ENCODE data around the gene CIDEA.
"Not testable (repeated sequence)": the region's sequence is repeated elsewhere in the genome, so short reads cannot be mapped to it uniquely, and the experiment has no call there.

The CIDEA gene

GRCh38 chr18:12222041-12222440 lies 32.1 kb upstream of the CIDEA start:
- H3F3A ChIP-seq (ENCODE audit: insufficient read depth, low read length); H3K36me3 ChIP-seq (replicated peaks; ENCODE audit: insufficient read depth, low read length); H3K79me2 ChIP-seq (ENCODE audit: low read length); H2AFZ ChIP-seq (ENCODE audit: low read length); H3K4me3 ChIP-seq (ENCODE audit: low read length); H3K9ac ChIP-seq (ENCODE audit: low read length); H3K4me1 ChIP-seq (ENCODE audit: low read length); H4K20me1 ChIP-seq (ENCODE audit: insufficient read depth, low read length); DNase-seq; H3K9me3 ChIP-seq (replicated peaks; ENCODE audit: insufficient read depth, low read length); H3K4me2 ChIP-seq (ENCODE audit: low read depth, low read length); H3K9me2 ChIP-seq (replicated peaks; ENCODE audit: insufficient read depth, low read length); H3K27me3 ChIP-seq (replicated peaks; ENCODE audit: insufficient read depth, low read length): not testable (repeated sequence)
- peak overlapping the region; percentile 43; the same call in 1 of the 2 replicates for H3K27ac ChIP-seq (ENCODE audit: low read length)

DNA sequence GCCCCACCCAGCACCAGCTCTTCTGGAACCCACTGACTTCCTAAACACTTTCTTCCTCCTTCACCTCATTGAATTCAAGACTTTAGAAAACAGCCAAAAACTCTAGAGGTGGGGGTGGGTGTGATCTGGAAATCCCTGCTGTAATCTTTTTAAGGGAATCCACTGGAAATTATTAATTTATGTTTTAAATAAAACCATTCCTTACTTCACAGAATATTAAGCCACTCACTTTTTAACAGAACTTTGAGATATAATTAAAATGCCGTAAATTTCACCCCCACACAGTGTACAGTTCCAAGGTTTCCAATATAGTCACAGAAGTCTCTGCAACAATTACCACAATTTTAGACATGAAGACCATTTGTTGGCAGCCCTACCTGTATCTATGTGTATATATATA lies 30.8 kb upstream of the CIDEA start:
- not testable (repeated sequence) for H3K9ac ChIP-seq (ENCODE audit: low read length); H3F3A ChIP-seq (ENCODE audit: insufficient read depth, low read length); H3K9me2 ChIP-seq (replicated peaks; ENCODE audit: insufficient read depth, low read length)

DNA sequence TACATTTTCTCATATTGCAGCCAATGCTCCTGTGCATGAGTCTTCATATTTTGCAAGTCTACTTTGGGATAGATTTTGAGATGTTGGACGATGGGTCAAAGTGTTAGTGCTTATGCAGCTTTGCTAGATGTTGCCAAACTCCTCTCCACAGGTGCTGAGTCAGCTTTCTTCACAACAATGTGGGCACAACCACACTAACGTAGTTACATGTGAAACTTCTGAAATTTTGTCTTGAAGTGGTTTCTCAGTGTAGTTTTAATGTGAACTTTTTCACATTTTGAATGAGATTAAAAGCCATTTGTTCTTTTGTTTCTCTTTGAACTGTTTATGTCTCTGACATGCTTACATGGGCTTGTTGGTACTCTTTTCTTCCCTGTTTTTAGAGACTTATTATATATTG lies 27.4 kb upstream of the CIDEA start:
- H3K4me3 ChIP-seq (ENCODE audit: low read length); H3K27me3 ChIP-seq (replicated peaks; ENCODE audit: insufficient read depth, low read length); H3K79me2 ChIP-seq (ENCODE audit: low read length); H3K9me3 ChIP-seq (replicated peaks; ENCODE audit: insufficient read depth, low read length); H3K4me2 ChIP-seq (ENCODE audit: low read depth, low read length); H4K20me1 ChIP-seq (ENCODE audit: insufficient read depth, low read length); H2AFZ ChIP-seq (ENCODE audit: low read length); H3K9me2 ChIP-seq (replicated peaks; ENCODE audit: insufficient read depth, low read length); H3F3A ChIP-seq (ENCODE audit: insufficient read depth, low read length); H3K36me3 ChIP-seq (replicated peaks; ENCODE audit: insufficient read depth, low read length); H3K9ac ChIP-seq (ENCODE audit: low read length); H3K4me1 ChIP-seq (ENCODE audit: low read length): not testable (repeated sequence)
- peak; percentile 73 for DNase-seq
- H3K27ac ChIP-seq (ENCODE audit: low read length): peak overlapping the region; percentile 55; the same call in 1 of the 2 replicates

More for the DNA sequence above, 30.8 kb upstream of the CIDEA start:
- H3K79me2 ChIP-seq (ENCODE audit: low read length); H3K27me3 ChIP-seq (replicated peaks; ENCODE audit: insufficient read depth, low read length); H2AFZ ChIP-seq (ENCODE audit: low read length); H4K20me1 ChIP-seq (ENCODE audit: insufficient read depth, low read length); H3K4me2 ChIP-seq (ENCODE audit: low read depth, low read length); H3K27ac ChIP-seq (ENCODE audit: low read length); H3K36me3 ChIP-seq (replicated peaks; ENCODE audit: insufficient read depth, low read length); H3K4me3 ChIP-seq (ENCODE audit: low read length); H3K4me1 ChIP-seq (ENCODE audit: low read length); DNase-seq; H3K9me3 ChIP-seq (replicated peaks; ENCODE audit: insufficient read depth, low read length): not testable (repeated sequence)

DNA sequence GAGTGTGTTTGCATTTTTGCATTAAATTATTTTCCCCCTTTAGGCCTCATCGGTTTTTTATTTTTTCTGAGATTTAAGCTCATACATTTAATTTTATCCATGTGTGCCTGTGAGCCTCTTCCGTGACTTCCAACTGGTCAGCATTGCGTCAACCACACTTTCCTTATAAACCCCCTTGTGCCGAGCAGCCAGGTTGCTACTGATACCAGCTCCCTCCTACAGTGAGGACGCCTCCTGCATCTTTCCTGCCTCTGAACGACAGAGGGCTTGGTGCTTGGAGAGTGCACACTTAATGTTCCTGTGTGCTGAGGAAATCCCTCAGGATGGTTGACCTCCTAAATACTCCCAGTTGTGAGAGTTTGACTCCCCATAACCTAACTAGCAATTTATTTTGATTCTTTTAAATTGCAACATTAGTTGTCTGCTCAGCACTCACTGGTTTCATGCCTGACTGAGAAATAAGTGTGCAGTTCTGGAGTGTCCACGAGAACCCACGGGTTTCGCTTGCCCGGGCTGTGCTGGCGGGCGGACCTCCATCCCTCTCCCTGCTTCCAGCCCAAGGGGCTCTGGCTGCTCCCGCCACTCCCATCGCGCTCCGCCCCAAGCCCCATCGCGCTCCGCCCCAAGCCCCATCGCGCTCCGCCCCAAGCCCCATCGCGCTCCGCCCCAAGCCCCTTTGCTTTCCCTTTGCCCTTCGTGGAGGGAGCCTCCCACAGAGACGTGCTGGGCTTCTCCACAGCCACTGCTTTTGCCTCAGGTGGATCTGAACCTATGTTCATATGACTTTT lies 26.6 kb upstream of the CIDEA start:
- H3K4me3 ChIP-seq (ENCODE audit: low read length); H3K36me3 ChIP-seq (replicated peaks; ENCODE audit: insufficient read depth, low read length): not testable (repeated sequence)

GRCh38 chr18:12228308-12228707 lies 25.9 kb upstream of the CIDEA start:
- H3K4me3 ChIP-seq (ENCODE audit: low read length); H3F3A ChIP-seq (ENCODE audit: insufficient read depth, low read length); H3K9me2 ChIP-seq (replicated peaks; ENCODE audit: insufficient read depth, low read length); H3K27me3 ChIP-seq (replicated peaks; ENCODE audit: insufficient read depth, low read length); DNase-seq; H3K36me3 ChIP-seq (replicated peaks; ENCODE audit: insufficient read depth, low read length); H4K20me1 ChIP-seq (ENCODE audit: insufficient read depth, low read length); H3K9me3 ChIP-seq (replicated peaks; ENCODE audit: insufficient read depth, low read length); H2AFZ ChIP-seq (ENCODE audit: low read length); H3K79me2 ChIP-seq (ENCODE audit: low read length); H3K4me2 ChIP-seq (ENCODE audit: low read depth, low read length); H3K9ac ChIP-seq (ENCODE audit: low read length); H3K4me1 ChIP-seq (ENCODE audit: low read length); H3K27ac ChIP-seq (ENCODE audit: low read length): not testable (repeated sequence)

More for the DNA sequence above, 26.6 kb upstream of the CIDEA start:
- not testable (repeated sequence) for H3K4me2 ChIP-seq (ENCODE audit: low read depth, low read length); H3K9me2 ChIP-seq (replicated peaks; ENCODE audit: insufficient read depth, low read length); H3K9me3 ChIP-seq (replicated peaks; ENCODE audit: insufficient read depth, low read length); H3F3A ChIP-seq (ENCODE audit: insufficient read depth, low read length); H3K79me2 ChIP-seq (ENCODE audit: low read length); DNase-seq; H3K27me3 ChIP-seq (replicated peaks; ENCODE audit: insufficient read depth, low read length); H2AFZ ChIP-seq (ENCODE audit: low read length); H4K20me1 ChIP-seq (ENCODE audit: insufficient read depth, low read length); H3K9ac ChIP-seq (ENCODE audit: low read length); H3K4me1 ChIP-seq (ENCODE audit: low read length)
- peak overlapping the region; percentile 55; the same call in 1 of the 2 replicates for H3K27ac ChIP-seq (ENCODE audit: low read length)

DNA sequence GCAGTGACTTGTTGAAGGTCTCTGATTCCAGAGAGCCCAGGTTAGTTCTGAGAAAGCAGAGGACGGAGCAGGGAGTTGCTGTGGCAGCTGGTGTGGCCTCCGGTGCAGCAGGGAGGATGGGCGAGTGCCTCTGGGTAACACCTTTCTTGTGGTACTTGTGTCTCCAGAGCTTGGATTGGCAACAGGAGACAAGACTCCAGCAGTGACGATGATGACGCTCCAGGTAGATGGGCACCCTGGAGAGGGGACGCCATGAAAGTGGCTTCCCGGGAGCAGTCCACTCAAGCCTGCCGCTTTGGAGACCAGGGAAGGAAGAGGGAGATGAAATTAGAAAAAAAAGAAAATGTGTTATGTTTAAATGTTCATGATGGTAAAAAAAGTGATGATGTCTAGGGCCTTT lies 23.6 kb upstream of the CIDEA start:
- not testable (repeated sequence) for H3K27ac ChIP-seq (ENCODE audit: low read length); H3K4me3 ChIP-seq (ENCODE audit: low read length); H3F3A ChIP-seq (ENCODE audit: insufficient read depth, low read length); H3K36me3 ChIP-seq (replicated peaks; ENCODE audit: insufficient read depth, low read length); H4K20me1 ChIP-seq (ENCODE audit: insufficient read depth, low read length); H3K79me2 ChIP-seq (ENCODE audit: low read length); H3K4me2 ChIP-seq (ENCODE audit: low read depth, low read length); H2AFZ ChIP-seq (ENCODE audit: low read length); H3K9me3 ChIP-seq (replicated peaks; ENCODE audit: insufficient read depth, low read length); DNase-seq; H3K9ac ChIP-seq (ENCODE audit: low read length); H3K27me3 ChIP-seq (replicated peaks; ENCODE audit: insufficient read depth, low read length); H3K9me2 ChIP-seq (replicated peaks; ENCODE audit: insufficient read depth, low read length); H3K4me1 ChIP-seq (ENCODE audit: low read length)

Data from MM.1S (cell line).